OCI-LY3 (cell line): Measurements from ENCODE around the gene CNNM2.

Experiments used
- H2AFZ ChIP-seq: fragments of 200-600, 300-600 bp; shearing (Covaris generic); 2 replicates; pipeline ENCODE4 v1.6.0; 2014; ENCODE audit warnings: antibody characterized with exemption, low read depth, low read length
- H3K27ac ChIP-seq: fragments of 200-600, 300-600 bp; sonication (generic); 2 replicates; pipeline ENCODE4 v1.5.1; 2014; ENCODE audit warnings: mild to moderate bottlenecking, low read length, moderate library complexity, mixed read lengths
- H3K27me3 ChIP-seq: fragments of 200-600, 300-600 bp; sonication (generic); 2 replicates; pipeline ENCODE4 v1.6.1; 2014; ENCODE audit warnings: low read depth, low read length, mixed read lengths
- H3K36me3 ChIP-seq: fragments of 200-600, 300-600 bp; sonication (generic); replicated peaks from 2 replicates; pipeline ENCODE3; 2014; ENCODE audit warnings: low read depth, low read length, mixed read lengths
- H3K4me1 ChIP-seq: fragments of 300-600, 200-600 bp; sonication (generic); 2 replicates; pipeline ENCODE4 v1.6.1; 2014; ENCODE audit warnings: low read length, mixed read lengths
- H3K4me2 ChIP-seq: fragments of 200-600, 300-600 bp; sonication (generic); 2 replicates; pipeline ENCODE4 v1.6.1; 2014; ENCODE audit warnings: low read length, mixed read lengths
- H3K4me3 ChIP-seq: fragments of 300-600, 200-600 bp; sonication (generic); 2 replicates; pipeline ENCODE4 v1.5.1; 2014; ENCODE audit warnings: antibody characterized with exemption, mild to moderate bottlenecking, low read length, moderate library complexity
- H3K79me2 ChIP-seq: fragments of 300-600, 200-600 bp; shearing (Covaris generic); 2 replicates; pipeline ENCODE4 v1.6.1; 2014; ENCODE audit warnings: mild to moderate bottlenecking, low read length, mixed read lengths
- H3K9ac ChIP-seq: fragments of 300-600, 200-600 bp; shearing (Covaris generic); 2 replicates; pipeline ENCODE4 v1.6.0; 2014; ENCODE audit warnings: mild to moderate bottlenecking, low read length, moderate library complexity
- H3K9me3 ChIP-seq: fragments of 200-600, 300-600 bp; shearing (Covaris generic); 2 replicates; pipeline ENCODE4 v1.6.1; 2014; ENCODE audit warnings: low read length, mixed read lengths; ENCODE audit not compliant: insufficient read depth
- H4K20me1 ChIP-seq: fragments of 200-600, 300-600 bp; sonication (generic); 2 replicates; pipeline ENCODE4 v1.6.1; 2016; ENCODE audit warnings: low read length, mixed read lengths; ENCODE audit not compliant: insufficient read depth
- CTCF ChIP-seq: fragments of 200-600, 300-600 bp; sonication (generic); IDR thresholded peaks from 2 replicates; pipeline ENCODE4 v1.5.1; 2014; ENCODE audit warnings: antibody characterized with exemption, low read length, low read depth
- EZH2phosphoT487 ChIP-seq: fragments of 200-600 bp; shearing (Covaris generic); IDR thresholded peaks from 2 replicates; pipeline ENCODE4 v1.6.1; 2018; ENCODE audit warnings: antibody characterized with exemption, mixed run types, low read depth

CNNM2 gene

DNA sequence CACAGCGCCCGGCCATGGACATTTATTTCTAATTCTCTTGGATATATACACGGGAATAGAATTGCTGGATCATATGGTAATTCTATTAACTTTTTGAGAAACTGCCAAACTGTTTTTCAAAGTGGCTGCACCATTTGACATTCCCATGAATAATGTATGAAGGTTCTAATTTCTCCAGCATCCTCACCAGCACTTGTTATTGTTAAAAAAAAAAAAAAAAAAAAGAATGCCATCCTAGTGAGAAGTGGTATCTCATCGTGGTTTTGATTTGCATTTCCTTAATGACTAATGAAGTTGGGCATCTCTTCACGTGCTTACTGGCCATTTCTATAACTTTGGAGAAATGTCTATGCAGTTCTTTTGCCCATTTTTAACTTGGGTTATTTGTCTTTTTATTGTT, 13.5 kb downstream of the CNNM2 start:
- H4K20me1 ChIP-seq, result no peaks in the 10 kb centered on the region
- peaks cover 10% of the 10 kb centered on the region for H3K4me1 ChIP-seq
- no peaks in the 10 kb centered on the region for H3K79me2 ChIP-seq
- no peak overlapping the region for H2AFZ ChIP-seq
- H3K9ac ChIP-seq, result no peak overlapping the region
- no peaks in the 10 kb centered on the region for H3K27me3 ChIP-seq
- no peak overlapping the region for H3K4me2 ChIP-seq
- TF ChIP-seq CTCF, result no peak
- TF ChIP-seq EZH2phosphoT487, result no peak
- H3K4me3 ChIP-seq, result no peak overlapping the region
- no peaks in the 10 kb centered on the region for H3K36me3 ChIP-seq
- no peak overlapping the region for H3K27ac ChIP-seq
- no peaks in the 10 kb centered on the region for H3K9me3 ChIP-seq

GRCh38 chr10:102935505-102935904, 17.4 kb downstream of the CNNM2 start:
- Histone ChIP-seq H3K4me2 (no peak overlapping the region), H3K4me3 (no peak overlapping the region), H2AFZ (no peak overlapping the region), H3K27me3 (no peaks in the 10 kb centered on the region), H4K20me1 (no peaks in the 10 kb centered on the region), H3K9ac (no peak overlapping the region), H3K27ac (no peak overlapping the region), H3K79me2 (no peaks in the 10 kb centered on the region), H3K36me3 (no peaks in the 10 kb centered on the region), H3K4me1 (peaks cover 5% of the 10 kb centered on the region), H3K9me3 (no peaks in the 10 kb centered on the region)
- TF ChIP-seq CTCF, result no peak
- no peak for TF ChIP-seq EZH2phosphoT487

DNA sequence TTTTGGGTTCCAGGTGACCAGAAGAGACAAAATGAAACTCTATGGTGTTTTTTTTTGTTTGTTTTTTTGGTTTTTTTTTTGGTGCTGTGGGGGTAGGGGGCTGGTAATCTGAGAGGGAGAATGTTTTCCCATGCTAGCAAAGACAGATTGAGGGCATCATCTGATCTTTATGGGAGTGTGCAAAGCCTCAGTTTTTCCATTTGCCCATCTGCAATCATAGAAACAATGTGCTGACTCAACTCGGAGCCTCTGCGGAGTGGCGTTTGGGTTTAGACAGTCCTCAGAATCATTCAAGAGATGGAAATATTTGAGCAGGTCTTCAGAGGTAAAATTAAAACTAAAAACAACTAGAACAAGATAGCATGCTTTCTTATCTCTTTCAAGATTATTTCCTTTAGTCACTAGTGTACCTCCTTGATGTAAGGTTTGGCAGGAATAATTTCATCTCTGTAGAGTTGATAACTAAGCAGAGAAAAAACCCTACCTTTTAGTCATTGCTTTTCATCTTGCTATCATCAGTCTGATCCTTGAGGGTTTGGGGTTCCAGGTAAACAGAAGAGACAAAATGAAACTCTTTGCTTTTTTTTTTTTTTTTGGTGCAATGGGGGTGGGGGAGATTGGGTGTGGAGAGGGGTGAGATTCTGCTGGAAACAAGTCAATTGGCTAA, 18.0 kb downstream of the CNNM2 start:
- Histone ChIP-seq H3K4me1 (no peaks in the 10 kb centered on the region), H2AFZ (no peak overlapping the region), H3K9me3 (no peaks in the 10 kb centered on the region), H3K79me2 (no peaks in the 10 kb centered on the region), H3K36me3 (no peaks in the 10 kb centered on the region), H3K27ac (no peak overlapping the region), H4K20me1 (no peaks in the 10 kb centered on the region), H3K4me2 (no peak overlapping the region), H3K9ac (no peak overlapping the region), H3K4me3 (no peak overlapping the region), H3K27me3 (no peaks in the 10 kb centered on the region)
- TF ChIP-seq EZH2phosphoT487 (no peak), CTCF (no peak)

- H2AFZ ChIP-seq, result no peak overlapping the region
- no peak overlapping the region for H3K27ac ChIP-seq
- H3K79me2 ChIP-seq, result no peaks in the 10 kb centered on the region
- no peak overlapping the region for H3K4me3 ChIP-seq
- H3K4me2 ChIP-seq, result no peak overlapping the region
- H3K9ac ChIP-seq, result no peak overlapping the region
- no peaks in the 10 kb centered on the region for H3K36me3 ChIP-seq
- H4K20me1 ChIP-seq, result no peaks in the 10 kb centered on the region
- TF ChIP-seq EZH2phosphoT487 (no peak), CTCF (no peak)
- no peaks in the 10 kb centered on the region for H3K27me3 ChIP-seq
- no peaks in the 10 kb centered on the region for H3K9me3 ChIP-seq
- H3K4me1 ChIP-seq, result no peaks in the 10 kb centered on the region
These were observed 23.3 kb downstream of the CNNM2 start for GRCh38 chr10:102941401-102941800.
